ENCODE results near the gene DZIP1L.
"Not testable (repeated sequence)": the region's sequence is repeated elsewhere in the genome, so short reads cannot be mapped to it uniquely, and the experiment has no call there.

DZIP1L gene, protein sequence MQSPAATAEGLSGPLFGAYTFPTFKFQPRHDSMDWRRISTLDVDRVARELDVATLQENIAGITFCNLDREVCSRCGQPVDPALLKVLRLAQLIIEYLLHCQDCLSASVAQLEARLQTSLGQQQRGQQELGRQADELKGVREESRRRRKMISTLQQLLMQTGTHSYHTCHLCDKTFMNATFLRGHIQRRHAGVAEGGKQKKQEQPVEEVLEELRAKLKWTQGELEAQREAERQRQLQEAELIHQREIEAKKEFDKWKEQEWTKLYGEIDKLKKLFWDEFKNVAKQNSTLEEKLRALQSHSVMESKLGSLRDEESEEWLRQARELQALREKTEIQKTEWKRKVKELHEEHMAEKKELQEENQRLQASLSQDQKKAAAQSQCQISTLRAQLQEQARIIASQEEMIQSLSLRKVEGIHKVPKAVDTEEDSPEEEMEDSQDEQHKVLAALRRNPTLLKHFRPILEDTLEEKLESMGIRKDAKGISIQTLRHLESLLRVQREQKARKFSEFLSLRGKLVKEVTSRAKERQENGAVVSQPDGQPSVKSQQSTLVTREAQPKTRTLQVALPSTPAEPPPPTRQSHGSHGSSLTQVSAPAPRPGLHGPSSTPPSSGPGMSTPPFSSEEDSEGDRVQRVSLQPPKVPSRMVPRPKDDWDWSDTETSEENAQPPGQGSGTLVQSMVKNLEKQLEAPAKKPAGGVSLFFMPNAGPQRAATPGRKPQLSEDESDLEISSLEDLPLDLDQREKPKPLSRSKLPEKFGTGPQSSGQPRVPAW

DNA sequence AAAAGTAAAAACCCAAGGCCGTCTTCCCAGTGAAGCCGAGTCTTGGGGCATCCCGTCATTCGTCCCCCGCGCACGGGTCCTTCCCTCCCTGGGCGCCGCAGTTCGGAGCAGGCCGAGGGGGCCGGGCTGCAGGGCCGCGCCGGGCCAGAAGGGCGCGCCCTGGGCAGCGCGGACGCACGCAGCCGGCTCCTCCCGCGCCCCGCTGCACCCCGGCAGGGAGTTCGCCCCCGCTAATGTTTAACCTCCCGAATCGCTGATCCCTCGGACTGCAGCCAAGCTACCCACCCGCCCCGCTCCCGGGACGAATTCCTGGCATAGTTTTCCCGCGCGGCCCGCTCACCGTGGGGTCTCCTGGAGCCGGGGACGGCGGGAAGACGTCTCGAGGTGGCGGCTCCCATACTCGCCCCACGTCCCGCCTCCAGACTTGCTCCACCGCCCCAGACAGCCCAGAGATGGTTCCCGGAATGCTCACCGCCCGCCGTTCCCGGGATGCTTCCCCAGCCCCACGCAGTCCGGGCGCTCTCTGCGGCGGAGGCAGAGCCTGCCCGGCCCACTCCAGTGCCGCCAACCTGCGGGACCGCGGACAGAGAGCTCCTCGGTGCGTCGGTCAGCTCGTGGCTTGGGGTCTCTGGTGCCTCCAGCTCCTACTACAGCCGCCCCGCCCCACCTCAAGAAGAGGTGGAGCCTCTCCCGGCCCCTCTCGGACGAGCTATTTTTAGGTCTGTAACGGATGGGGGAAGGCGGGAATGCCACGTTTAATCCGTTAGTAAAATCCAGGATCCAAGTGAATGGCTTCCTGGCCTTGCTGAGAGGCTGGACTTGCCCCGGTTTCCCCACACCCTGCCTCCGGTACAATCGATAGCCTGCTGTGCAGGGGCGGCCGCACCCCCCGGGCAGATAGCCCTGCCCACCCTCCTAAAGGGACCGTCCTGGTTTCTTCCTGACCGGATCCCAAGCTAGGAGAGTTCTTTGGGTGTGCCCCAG lies at the start of gene DZIP1L:
DZIP1L (minus strand) TSS at position 621 of the 984 bp plus-strand sequence. CDS start 11,637 bp downstream, outside the sequence.
- no peak for DNase-seq

- no peak for DNase-seq
Measured at GRCh38 chr3:138165061-138165460, 49.7 kb upstream of the DZIP1L start.

DNA sequence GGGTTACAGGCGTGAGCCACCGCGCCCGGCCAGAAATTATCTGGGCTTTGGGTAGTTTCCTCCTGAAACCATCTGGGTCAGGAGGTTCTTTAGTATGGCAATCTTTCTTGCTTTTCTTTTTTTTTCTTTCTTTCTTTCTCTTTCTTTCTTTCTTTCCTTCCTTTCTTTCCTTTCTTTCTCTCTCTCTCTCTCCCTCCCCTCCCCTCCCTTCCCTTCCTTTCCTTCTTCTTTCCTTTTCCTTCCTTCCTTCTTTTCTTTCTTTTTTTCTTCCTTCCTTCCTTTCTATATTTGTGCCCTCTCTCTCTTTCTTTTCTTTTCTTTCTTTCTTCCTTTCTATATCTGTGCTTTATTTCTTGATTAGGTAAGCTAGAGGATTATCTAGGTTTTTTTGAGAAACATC lies 42.3 kb upstream of the DZIP1L start:
- DNase-seq: no peak

- DNase-seq: no peak
Measured at GRCh38 chr3:138154534-138154933, 39.1 kb upstream of the DZIP1L start.

GRCh38 chr3:138148503-138148902 lies 33.1 kb upstream of the DZIP1L start:
- no peak for DNase-seq

GRCh38 chr3:138142181-138142580 lies 26.8 kb upstream of the DZIP1L start:
- DNase-seq: not testable (repeated sequence)

DNA sequence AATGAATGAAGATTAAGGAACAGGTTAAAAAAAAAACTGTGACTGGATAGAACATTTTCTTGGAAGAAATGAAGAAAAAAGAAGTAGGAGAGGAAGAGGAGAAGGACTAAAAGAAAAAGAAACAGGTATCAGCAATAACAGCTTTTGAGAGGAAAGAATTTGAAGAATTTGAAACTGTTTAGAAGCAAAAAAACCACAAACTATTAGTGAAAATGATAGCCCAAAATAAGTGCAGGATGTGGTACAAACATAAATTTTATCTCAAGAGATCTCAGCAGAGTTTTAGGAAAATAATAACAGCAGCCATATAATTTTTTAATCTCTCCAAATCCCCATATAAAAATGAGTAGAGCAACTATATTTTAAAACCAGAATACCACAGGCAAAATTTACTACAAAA lies 25.5 kb upstream of the DZIP1L start:
- no peak for DNase-seq

GRCh38 chr3:138139691-138140090 lies 24.3 kb upstream of the DZIP1L start:
- no peak for DNase-seq

DNA sequence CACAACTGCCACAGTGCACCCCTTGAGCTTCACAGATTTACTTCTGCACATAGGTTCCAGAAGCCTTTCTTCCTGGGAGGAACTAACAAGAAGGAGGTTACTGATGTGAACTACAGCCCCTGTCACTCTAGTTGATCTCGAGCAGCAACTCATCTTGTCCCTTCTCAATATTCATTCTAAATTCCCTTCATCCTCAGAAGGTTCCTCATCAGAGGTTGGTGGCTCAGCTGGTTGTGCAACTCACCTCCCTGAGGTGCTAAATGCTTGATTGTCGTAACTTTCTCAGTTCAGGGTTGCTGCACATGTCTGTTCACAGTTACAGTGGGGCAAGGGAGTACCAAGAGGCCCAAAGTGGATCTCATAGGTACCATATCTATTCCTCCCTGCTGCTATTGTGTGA lies 22.5 kb upstream of the DZIP1L start:
- no peak for DNase-seq

GRCh38 chr3:138136201-138136600 lies 20.8 kb upstream of the DZIP1L start:
- DNase-seq: no peak

DNA sequence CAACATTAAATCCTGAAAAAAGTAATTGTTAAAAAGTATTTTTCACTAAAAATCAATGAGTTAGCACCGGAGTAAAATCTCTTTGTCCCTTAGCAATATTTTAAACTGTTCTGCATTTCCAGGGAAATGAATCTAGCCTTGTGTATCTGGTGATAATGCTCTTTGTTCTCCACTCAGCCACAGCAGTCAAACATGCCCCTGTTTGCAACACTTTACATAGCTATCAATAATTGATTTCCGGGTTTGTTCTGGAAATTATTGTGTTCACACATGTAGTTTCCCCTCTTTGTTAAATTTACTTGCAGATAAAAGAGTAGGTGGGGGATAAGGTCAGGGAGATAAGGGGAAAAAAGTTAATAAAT lies 20.4 kb upstream of the DZIP1L start:
- no peak for DNase-seq

GRCh38 chr3:138135146-138135832 lies 19.9 kb upstream of the DZIP1L start:
- no peak for DNase-seq

DNA sequence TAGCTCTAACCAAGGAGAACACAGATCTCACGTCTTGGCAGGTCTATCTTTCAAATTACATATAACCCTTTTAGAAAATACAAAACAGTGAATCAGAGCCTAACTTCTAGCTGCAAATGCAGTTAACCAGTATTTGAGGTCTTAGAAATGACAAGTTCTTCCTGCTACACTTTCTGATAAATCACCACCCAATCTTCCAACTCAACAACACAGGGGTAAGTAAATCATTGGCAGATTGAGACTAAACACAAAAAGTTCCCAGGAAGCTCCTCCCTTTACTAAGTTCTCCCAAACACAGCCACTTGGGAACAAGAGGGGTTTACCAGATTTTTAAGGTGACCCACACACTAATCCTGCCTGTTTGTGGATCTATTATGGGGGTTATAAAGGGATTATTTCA lies 16.8 kb upstream of the DZIP1L start, which contains the start of gene A4GNT:
A4GNT (minus strand) TSS at position 152 of the 400 bp plus-strand sequence. CDS start 1,134 bp downstream, outside the sequence.
- DNase-seq: no peak

GRCh38 chr3:138127636-138128365 lies 12.4 kb upstream of the DZIP1L start:
- no peak for DNase-seq

GRCh38 chr3:138125548-138126221 lies 10.3 kb upstream of the DZIP1L start:
- no peak for DNase-seq

DNA sequence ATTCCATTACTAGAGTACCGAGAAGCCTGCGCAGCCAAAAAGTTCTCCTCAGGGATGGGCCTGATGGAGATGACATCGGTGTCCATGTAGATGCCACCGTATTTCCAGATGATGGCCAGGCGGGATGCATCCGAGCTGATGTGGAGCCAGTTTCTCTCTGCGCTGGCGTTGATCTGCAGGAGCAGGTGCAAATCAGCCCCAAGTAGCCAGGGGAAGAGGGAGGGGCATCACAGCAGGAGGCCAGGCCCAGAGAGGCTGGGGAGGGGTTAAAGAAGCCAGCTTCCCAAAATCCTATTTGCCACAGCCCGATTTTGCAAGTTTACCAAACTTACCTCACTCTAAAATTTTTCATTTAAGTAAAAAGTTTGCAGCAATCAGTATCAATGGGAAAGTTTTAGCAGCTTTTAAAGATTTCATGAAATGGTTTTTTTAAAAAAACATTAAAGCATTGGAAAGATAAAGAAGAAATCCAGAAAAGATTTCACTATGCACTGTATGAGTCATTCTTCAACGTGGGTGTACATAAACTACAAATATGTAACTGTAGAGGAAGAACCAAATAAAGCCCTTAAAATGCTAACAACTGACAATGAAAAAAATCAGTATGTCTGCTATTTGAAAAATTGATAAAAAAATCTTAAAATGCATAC lies 9.4 kb upstream of the DZIP1L start:
- DNase-seq: no peak

- no peak for DNase-seq
Measured at GRCh38 chr3:138124188-138124587, 8.8 kb upstream of the DZIP1L start.

DNA sequence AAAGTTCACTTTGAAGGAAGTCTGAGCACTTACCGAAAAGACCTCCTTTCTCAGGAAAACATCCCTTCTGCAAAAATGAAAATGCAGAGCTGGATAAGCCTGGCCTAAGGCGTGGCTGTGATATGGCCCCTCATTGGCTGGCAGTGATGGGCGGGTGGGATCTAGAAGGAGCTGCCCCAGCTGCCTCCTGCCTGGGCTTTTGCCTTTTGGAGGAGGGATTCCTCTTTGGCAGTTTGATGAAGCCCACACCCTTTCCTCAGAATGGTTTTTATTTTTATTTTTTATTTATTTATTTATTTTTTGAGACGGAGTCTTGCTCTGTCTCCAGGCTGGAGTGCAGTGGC lies 4.0 kb upstream of the DZIP1L start:
- DNase-seq: no peak

GRCh38 chr3:138118612-138119422 lies 3.4 kb upstream of the DZIP1L start:
- DNase-seq: peak; percentile 35
